ENCODE results near the gene APH1A. TPM values are rescaled to one million over a fixed set of nuclear protein-coding genes. Genes with fewer than 3 reads are reported as not detected.

Gene APH1A
- total RNA-seq, 1 donor from 2014 or later = 145 TPM

DNA sequence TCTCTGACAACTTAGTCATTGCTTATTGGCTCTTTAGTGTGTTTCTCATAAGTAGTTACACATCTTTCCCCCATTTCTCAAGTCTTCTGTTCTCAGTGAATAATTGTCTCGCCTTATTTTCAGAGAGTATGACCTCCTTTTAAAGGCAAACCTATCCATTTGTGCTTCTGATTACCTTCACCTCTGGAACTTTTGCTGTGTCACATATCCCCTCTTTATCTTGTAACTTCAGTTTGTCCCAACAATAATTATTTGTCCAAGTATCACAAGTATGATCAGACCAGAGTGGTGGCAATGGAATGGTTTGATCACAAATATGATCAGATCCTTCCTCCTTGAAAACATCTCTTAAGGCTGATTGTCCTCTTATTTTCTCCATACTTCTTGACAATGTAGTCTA lies 19.6 kb upstream of the APH1A start:
- Mint-ChIP-seq H3K4me1 (peaks cover 6% of the 10 kb centered on the region), H3K27me3 (ENCODE audit: low read depth) (peaks cover 6% of the 10 kb centered on the region), H3K4me3 (no peak overlapping the region), H3K27ac (ENCODE audit: unreplicated experiment) (no peak overlapping the region), H3K9me3 (no peaks in the 10 kb centered on the region), H3K36me3 (ENCODE audit: low read depth) (no peaks in the 10 kb centered on the region)
- DNase-seq (ENCODE audit: low read depth, low spot score) = no peak
- TF ChIP-seq, protein P1, sequence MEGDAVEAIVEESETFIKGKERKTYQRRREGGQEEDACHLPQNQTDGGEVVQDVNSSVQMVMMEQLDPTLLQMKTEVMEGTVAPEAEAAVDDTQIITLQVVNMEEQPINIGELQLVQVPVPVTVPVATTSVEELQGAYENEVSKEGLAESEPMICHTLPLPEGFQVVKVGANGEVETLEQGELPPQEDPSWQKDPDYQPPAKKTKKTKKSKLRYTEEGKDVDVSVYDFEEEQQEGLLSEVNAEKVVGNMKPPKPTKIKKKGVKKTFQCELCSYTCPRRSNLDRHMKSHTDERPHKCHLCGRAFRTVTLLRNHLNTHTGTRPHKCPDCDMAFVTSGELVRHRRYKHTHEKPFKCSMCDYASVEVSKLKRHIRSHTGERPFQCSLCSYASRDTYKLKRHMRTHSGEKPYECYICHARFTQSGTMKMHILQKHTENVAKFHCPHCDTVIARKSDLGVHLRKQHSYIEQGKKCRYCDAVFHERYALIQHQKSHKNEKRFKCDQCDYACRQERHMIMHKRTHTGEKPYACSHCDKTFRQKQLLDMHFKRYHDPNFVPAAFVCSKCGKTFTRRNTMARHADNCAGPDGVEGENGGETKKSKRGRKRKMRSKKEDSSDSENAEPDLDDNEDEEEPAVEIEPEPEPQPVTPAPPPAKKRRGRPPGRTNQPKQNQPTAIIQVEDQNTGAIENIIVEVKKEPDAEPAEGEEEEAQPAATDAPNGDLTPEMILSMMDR (conservative IDR thresholded peaks at IDR 0.05) = no peak

DNA sequence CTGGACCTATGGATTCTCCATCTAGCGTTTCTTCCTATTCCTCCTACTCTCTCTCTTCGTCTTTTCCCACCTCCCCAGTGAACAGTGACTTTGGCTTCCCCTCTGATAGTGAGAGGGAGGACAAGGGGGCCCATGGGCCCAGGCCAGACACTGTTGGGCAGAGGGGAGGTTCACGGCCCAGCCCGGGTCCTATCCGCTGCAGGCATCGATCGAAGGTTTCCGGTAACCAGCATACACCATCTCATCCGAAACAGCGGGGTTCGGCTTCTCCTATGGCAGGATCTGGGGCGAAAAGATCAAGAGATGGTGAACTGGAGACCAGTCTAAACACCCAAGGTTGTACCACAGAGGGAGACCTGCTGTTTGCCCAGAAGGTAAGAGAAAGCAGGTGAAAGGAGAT lies 14.4 kb upstream of the APH1A start:
- Mint-ChIP-seq H3K9me3 (peaks cover 3% of the 10 kb centered on the region), H3K4me1 (peaks cover 27% of the 10 kb centered on the region), H3K36me3 (ENCODE audit: low read depth) (no peaks in the 10 kb centered on the region), H3K27ac (ENCODE audit: unreplicated experiment) (no peak overlapping the region), H3K27me3 (ENCODE audit: low read depth) (peaks cover 19% of the 10 kb centered on the region), H3K4me3 (no peak overlapping the region)
- TF ChIP-seq, protein P1 (conservative IDR thresholded peaks at IDR 0.05) = no peak
- no peak for DNase-seq (ENCODE audit: low read depth, low spot score)

DNA sequence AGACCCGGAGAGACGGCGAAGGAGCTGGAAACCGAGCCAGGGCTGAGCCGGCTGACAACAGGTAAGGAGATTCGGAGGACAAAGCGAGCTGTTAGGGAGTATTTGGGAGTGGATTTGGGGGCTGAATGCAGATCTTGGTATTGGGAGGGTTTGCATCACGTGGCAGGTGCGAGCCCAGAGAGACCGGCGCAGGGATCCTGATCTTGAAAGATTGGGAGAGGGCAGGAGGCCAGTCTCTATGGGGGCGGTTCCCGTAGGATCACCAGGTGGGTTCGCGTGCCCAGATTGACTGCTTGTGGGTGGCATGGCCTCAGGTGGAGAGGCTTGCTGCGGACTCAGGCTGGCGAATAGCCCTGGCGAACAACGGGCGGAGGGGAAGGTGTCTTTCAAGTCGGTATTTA lies 13.7 kb upstream of the APH1A start:
- DNase-seq (ENCODE audit: low read depth, low spot score) = no peak
- Mint-ChIP-seq H3K4me3 (peak overlapping the region; percentile 87), H3K27me3 (ENCODE audit: low read depth) (peaks cover 19% of the 10 kb centered on the region), H3K36me3 (ENCODE audit: low read depth) (no peaks in the 10 kb centered on the region), H3K4me1 (peaks cover 27% of the 10 kb centered on the region), H3K9me3 (peaks cover 3% of the 10 kb centered on the region), H3K27ac (ENCODE audit: unreplicated experiment) (no peak overlapping the region)
- TF ChIP-seq, protein P1 (conservative IDR thresholded peaks at IDR 0.05) = no peak

DNA sequence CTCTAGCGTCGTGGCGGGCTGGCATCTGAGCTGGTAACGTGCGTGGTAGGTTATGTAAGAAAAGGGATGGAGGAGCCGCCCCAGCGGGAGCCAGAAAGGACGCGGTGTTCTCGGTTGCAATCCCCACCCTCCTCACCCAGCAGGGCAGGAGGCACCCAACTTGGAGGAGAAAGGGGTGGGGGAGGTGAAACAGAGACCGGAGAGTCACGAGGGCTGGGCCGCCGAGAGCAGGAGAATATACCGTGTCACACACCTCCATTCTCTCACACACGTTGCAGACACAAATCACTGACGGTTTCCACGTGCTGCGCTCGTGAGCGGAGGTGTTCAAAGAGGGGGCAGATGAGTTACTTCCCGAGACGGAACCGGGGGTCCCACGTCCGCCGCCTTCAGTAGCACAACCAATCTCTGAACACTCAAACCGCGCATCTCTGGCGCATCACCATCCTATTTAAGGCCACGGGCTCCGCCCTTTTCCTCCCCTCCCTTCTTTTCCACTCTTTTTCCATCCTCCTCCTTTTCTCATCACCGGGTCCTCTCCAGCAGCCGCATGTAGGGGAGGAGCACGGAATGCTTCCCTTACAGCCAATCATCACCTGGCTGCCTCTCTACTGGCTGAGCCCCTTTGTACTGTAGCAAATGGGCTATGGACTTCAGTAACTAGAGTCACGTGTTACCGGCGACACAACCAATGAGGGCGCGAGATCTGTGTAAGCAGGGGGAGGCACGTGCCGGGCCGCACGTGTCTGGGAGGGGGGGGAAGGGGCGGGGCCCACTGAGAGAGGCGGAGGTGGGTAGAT lies 13.1 kb upstream of the APH1A start, which contains the start of gene CIART:
Gene CIART (plus strand): TSS at position 797 of the 800 bp plus-strand sequence. CDS start 714 bp downstream, outside the sequence.
- H3K4me1 Mint-ChIP-seq = peaks cover 27% of the 10 kb centered on the region
- peaks cover 19% of the 10 kb centered on the region for H3K27me3 Mint-ChIP-seq (ENCODE audit: low read depth)
- TF ChIP-seq, protein P1 (conservative IDR thresholded peaks at IDR 0.05) = no peak
- H3K9me3 Mint-ChIP-seq = peaks cover 3% of the 10 kb centered on the region
- no peak for DNase-seq (ENCODE audit: low read depth, low spot score)
- no peaks in the 10 kb centered on the region for H3K36me3 Mint-ChIP-seq (ENCODE audit: low read depth)
- peak within 1 kb of the TSS; percentile 91 for H3K27ac Mint-ChIP-seq (ENCODE audit: unreplicated experiment)
- H3K4me3 Mint-ChIP-seq = peak within 1 kb of the TSS; percentile 87

DNA sequence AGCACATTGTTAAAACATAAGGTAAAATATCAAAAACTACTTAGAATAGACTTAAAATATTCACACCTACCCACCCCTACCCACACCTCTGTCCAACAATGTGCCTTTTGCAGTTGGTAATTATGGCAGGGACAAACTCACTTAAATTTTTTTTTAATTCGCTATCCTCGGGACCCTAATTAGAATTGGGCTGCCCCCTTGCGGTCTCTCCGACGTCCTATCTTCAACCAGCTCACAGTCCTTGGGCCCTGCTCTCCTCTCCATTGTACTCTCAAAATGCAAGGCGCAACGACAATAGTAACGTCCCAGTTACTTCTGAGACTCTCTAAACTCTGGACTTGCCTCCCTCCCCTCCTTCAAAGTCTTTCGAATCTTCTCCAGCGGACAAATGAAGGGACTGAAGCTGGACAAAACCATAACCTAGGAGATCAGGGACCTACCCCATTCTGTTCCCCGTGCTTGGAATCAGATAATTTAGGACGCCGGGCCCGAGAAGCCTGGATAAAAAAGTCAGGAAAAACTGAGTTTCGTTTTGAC lies 12.5 kb upstream of the APH1A start:
- peaks cover 16% of the 10 kb centered on the region for H3K27me3 Mint-ChIP-seq (ENCODE audit: low read depth)
- H3K9me3 Mint-ChIP-seq = peaks cover 3% of the 10 kb centered on the region
- no peaks in the 10 kb centered on the region for H3K36me3 Mint-ChIP-seq (ENCODE audit: low read depth)
- DNase-seq (ENCODE audit: low read depth, low spot score) = peak; percentile 55
- peak overlapping the region; percentile 25 for H3K4me3 Mint-ChIP-seq
- peaks cover 27% of the 10 kb centered on the region for H3K4me1 Mint-ChIP-seq
- TF ChIP-seq, protein P1 (conservative IDR thresholded peaks at IDR 0.05) = peak; percentile 73
- H3K27ac Mint-ChIP-seq (ENCODE audit: unreplicated experiment) = peak overlapping the region; percentile 73

Data from neural crest cell (in vitro differentiated cells).